Measurements from ENCODE around the gene APCDD1.
"Not testable (repeated sequence)": the region's sequence is repeated elsewhere in the genome, so short reads cannot be mapped to it uniquely, and the experiment has no call there.

APCDD1 gene

GRCh38 chr18:10463741-10464140, 9.3 kb downstream of the APCDD1 start:
- no peak for DNase-seq

GRCh38 chr18:10464161-10464648, 9.8 kb downstream of the APCDD1 start:
- DNase-seq: not testable (repeated sequence)

- DNase-seq: no peak
These were observed 10.9 kb downstream of the APCDD1 start for GRCh38 chr18:10465174-10465939.

GRCh38 chr18:10470429-10470828, 16.0 kb downstream of the APCDD1 start:
- DNase-seq: no peak

- DNase-seq: no peak
These were observed 17.1 kb downstream of the APCDD1 start for GRCh38 chr18:10471574-10471973.

- no peak for DNase-seq
These were observed 18.7 kb downstream of the APCDD1 start for GRCh38 chr18:10473132-10473531.

GRCh38 chr18:10474309-10474708, 19.9 kb downstream of the APCDD1 start:
- DNase-seq: no peak

GRCh38 chr18:10475276-10475653, 20.8 kb downstream of the APCDD1 start:
- no peak for DNase-seq

- no peak for DNase-seq
These were observed 21.3 kb downstream of the APCDD1 start for GRCh38 chr18:10475654-10476291.

GRCh38 chr18:10476338-10476791, 21.9 kb downstream of the APCDD1 start:
- no peak for DNase-seq

GRCh38 chr18:10477121-10477862, 22.9 kb downstream of the APCDD1 start:
- no peak for DNase-seq

GRCh38 chr18:10477863-10478260, 23.4 kb downstream of the APCDD1 start:
- no peak for DNase-seq

GRCh38 chr18:10481831-10482230, 27.4 kb downstream of the APCDD1 start:
- DNase-seq: no peak

GRCh38 chr18:10482363-10482984, 28.0 kb downstream of the APCDD1 start:
- DNase-seq: no peak

GRCh38 chr18:10482985-10483949, 28.8 kb downstream of the APCDD1 start:
- no peak for DNase-seq

GRCh38 chr18:10485475-10485874, 31.0 kb downstream of the APCDD1 start:
- no peak for DNase-seq

GRCh38 chr18:10486362-10486761, 31.9 kb downstream of the APCDD1 start:
- no peak for DNase-seq

GRCh38 chr18:10487154-10487553, 32.7 kb downstream of the APCDD1 start:
- no peak for DNase-seq

- no peak for DNase-seq
These were observed 33.6 kb downstream of the APCDD1 start for GRCh38 chr18:10488017-10488416.

- DNase-seq: no peak
These were observed 36.1 kb downstream of the APCDD1 start for GRCh38 chr18:10490401-10491165.

- DNase-seq: no peak
These were observed 41.5 kb downstream of the APCDD1 start for GRCh38 chr18:10495936-10496335.
